GM18858 (cell line): ENCODE measurements around the gene ADAMTS9.

Experiments
- ATAC-seq: cut with Tn5 transposase; IDR thresholded peaks from one replicate; pipeline ENCODE4 v1.9.1; 2021; ENCODE audit not compliant: unreplicated experiment

ADAMTS9 gene

GRCh38 chr3:64578797-64579196 is 109.0 kb downstream of the ADAMTS9 start:
- ATAC-seq = no peak

- ATAC-seq = no peak
Measured at GRCh38 chr3:64578062-64578770, 109.6 kb downstream of the ADAMTS9 start.

GRCh38 chr3:64576211-64576775 is 111.5 kb downstream of the ADAMTS9 start:
- no peak for ATAC-seq

- peak; percentile 89 for ATAC-seq
Measured at GRCh38 chr3:64575211-64575844, 112.5 kb downstream of the ADAMTS9 start.

GRCh38 chr3:64574194-64574593 is 113.6 kb downstream of the ADAMTS9 start:
- no peak for ATAC-seq

- no peak for ATAC-seq
Measured at GRCh38 chr3:64571982-64572381, 115.8 kb downstream of the ADAMTS9 start.

GRCh38 chr3:64568895-64569517 is 118.8 kb downstream of the ADAMTS9 start:
- no peak for ATAC-seq

GRCh38 chr3:64566859-64567258 is 120.9 kb downstream of the ADAMTS9 start:
- ATAC-seq = no peak

- no peak for ATAC-seq
Measured at GRCh38 chr3:64563751-64564150, 124.0 kb downstream of the ADAMTS9 start.

- no peak for ATAC-seq
Measured at GRCh38 chr3:64561868-64562267, 125.9 kb downstream of the ADAMTS9 start.

GRCh38 chr3:64561325-64561843 is 126.4 kb downstream of the ADAMTS9 start:
- ATAC-seq = no peak

- ATAC-seq = no peak
Measured at GRCh38 chr3:64560791-64561190, 127.0 kb downstream of the ADAMTS9 start.

- ATAC-seq = no peak
Measured at GRCh38 chr3:64559588-64559987, 128.2 kb downstream of the ADAMTS9 start.

- no peak for ATAC-seq
Measured at GRCh38 chr3:64556046-64556445, 131.8 kb downstream of the ADAMTS9 start.

GRCh38 chr3:64555351-64555750 is 132.4 kb downstream of the ADAMTS9 start:
- no peak for ATAC-seq

GRCh38 chr3:64554096-64554920 is 133.5 kb downstream of the ADAMTS9 start:
- no peak for ATAC-seq

GRCh38 chr3:64552966-64553365 is 134.8 kb downstream of the ADAMTS9 start:
- ATAC-seq = no peak

- no peak for ATAC-seq
Measured at GRCh38 chr3:64552160-64552559, 135.6 kb downstream of the ADAMTS9 start.

- ATAC-seq = no peak
Measured at GRCh38 chr3:64551697-64552096, 136.1 kb downstream of the ADAMTS9 start.

- no peak for ATAC-seq
Measured at GRCh38 chr3:64550745-64551144, 137.1 kb downstream of the ADAMTS9 start.

- ATAC-seq = no peak
Measured at GRCh38 chr3:64549869-64550268, 137.9 kb downstream of the ADAMTS9 start.
